MM.1S (cell line): Measurements from ENCODE around the gene PIK3CG.
"Not testable (repeated sequence)": the region's sequence is repeated elsewhere in the genome, so short reads cannot be mapped to it uniquely, and the experiment has no call there.

Experiments
- DNase-seq: peaks from one replicate; pipeline ENCODE4 v3.0.0-alpha.2; 2015
- H2AFZ ChIP-seq: fragments of 300-600 bp; sonication (generic); 2 replicates; pipeline ENCODE4 v1.6.0; 2016; ENCODE audit warnings: antibody characterized with exemption, low read length
- H3F3A ChIP-seq: fragments of 300-600 bp; sonication (generic); 2 replicates; pipeline ENCODE4 v1.6.1; 2016; ENCODE audit warnings: mild to moderate bottlenecking, antibody characterized with exemption, low read length, moderate library complexity, mixed read lengths; ENCODE audit not compliant: insufficient read depth
- H3K27ac ChIP-seq: fragments of 300-600 bp; sonication (generic); 2 replicates; pipeline ENCODE4 v1.5.1; 2016; ENCODE audit warnings: mild to moderate bottlenecking, low read length
- H3K27me3 ChIP-seq: fragments of 300-600 bp; sonication (generic); replicated peaks from 2 replicates; pipeline ENCODE4 v1.6.0; 2016; ENCODE audit warnings: low read length; ENCODE audit not compliant: insufficient read depth
- H3K36me3 ChIP-seq: fragments of 300-600 bp; sonication (generic); replicated peaks from 2 replicates; pipeline ENCODE4 v1.6.1; 2016; ENCODE audit warnings: mild to moderate bottlenecking, low read length, mixed read lengths; ENCODE audit not compliant: insufficient read depth
- H3K4me1 ChIP-seq: fragments of 300-600 bp; sonication (generic); 2 replicates; pipeline ENCODE4 v1.6.1; 2016; ENCODE audit warnings: low read length, mixed read lengths
- H3K4me2 ChIP-seq: fragments of 300-600 bp; sonication (generic); 2 replicates; pipeline ENCODE4 v1.6.0; 2016; ENCODE audit warnings: low read depth, low read length
- H3K4me3 ChIP-seq: fragments of 300-600 bp; sonication (generic); 2 replicates; pipeline ENCODE4 v1.5.1; 2016; ENCODE audit warnings: low read length, mixed read lengths
- H3K79me2 ChIP-seq: fragments of 300-600 bp; sonication (generic); 2 replicates; pipeline ENCODE4 v1.6.1; 2016; ENCODE audit warnings: mixed run types, low read length, mixed read lengths
- H3K9ac ChIP-seq: fragments of 300-600 bp; sonication (generic); 2 replicates; pipeline ENCODE4 v1.6.1; 2016; ENCODE audit warnings: low read length, mixed read lengths
- H3K9me2 ChIP-seq: fragments of 300-600 bp; sonication (generic); replicated peaks from 2 replicates; pipeline ENCODE4 v1.6.1; 2016; ENCODE audit warnings: mild to moderate bottlenecking, low read length, mixed read lengths; ENCODE audit not compliant: insufficient read depth
- H3K9me3 ChIP-seq: fragments of 300-600 bp; sonication (generic); replicated peaks from 2 replicates; pipeline ENCODE4 v1.6.1; 2016; ENCODE audit warnings: mild to moderate bottlenecking, low read length, mixed read lengths; ENCODE audit not compliant: insufficient read depth
- H4K20me1 ChIP-seq: fragments of 300-600 bp; sonication (generic); 2 replicates; pipeline ENCODE4 v1.6.1; 2016; ENCODE audit warnings: mild to moderate bottlenecking, low read length, moderate library complexity, mixed read lengths; ENCODE audit not compliant: insufficient read depth
- EZH2 ChIP-seq: fragments of 300-600 bp; sonication (generic); optimal IDR thresholded peaks from 2 replicates; pipeline ENCODE3; 2017; ENCODE audit warnings: low read depth, mild to moderate bottlenecking, antibody characterized with exemption, low read length, mixed read lengths
- EZH2phosphoT487 ChIP-seq: fragments of 300-600 bp; sonication (generic); IDR thresholded peaks from 2 replicates; pipeline ENCODE4 v1.6.1; 2018; ENCODE audit warnings: antibody characterized with exemption, low read length
- TF ChIP-seq, protein P1 (sequence below): fragments of 300-600 bp; sonication (generic); IDR thresholded peaks from 2 replicates; pipeline ENCODE4 v1.5.1; 2016; ENCODE audit warnings: antibody characterized with exemption, low read length, mixed read lengths

PIK3CG gene

DNA sequence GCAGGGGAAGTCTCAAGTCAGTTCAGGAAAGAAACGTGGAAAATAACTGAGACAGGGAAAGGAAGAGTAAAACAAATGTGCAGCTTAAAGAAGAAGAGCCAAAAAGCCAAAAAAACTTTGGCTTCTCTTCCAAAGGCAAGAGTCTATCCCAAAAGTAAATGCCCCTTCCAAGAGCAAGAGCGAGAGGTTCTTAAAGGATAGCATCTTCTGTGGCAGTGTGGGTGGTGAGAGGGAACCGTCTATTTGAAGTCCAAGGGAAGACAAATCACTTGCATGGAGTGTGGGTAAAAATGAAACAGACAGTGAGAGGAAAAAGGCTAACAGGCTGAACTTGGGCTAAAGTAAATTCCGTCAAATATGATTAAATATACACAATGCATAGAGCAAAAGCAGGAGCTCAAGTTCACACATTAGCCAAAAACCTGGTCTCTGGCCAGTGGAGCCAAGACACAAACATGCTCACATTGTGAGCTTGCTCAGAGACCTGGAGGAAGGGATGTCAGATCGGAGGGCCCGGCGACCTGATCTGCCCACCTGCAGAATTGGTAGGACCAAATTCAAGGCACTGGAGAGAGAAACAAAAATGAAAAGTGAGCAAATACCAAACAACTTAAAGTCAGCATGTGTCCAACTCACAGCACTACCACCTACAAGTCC is 87.0 kb downstream of the PIK3CG start:
- Histone ChIP-seq H3K4me1 (no peaks in the 10 kb centered on the region), H4K20me1 (no peaks in the 10 kb centered on the region), H3K27me3 (no peaks in the 10 kb centered on the region), H3K79me2 (no peaks in the 10 kb centered on the region), H3K4me3 (no peak overlapping the region), H3K9me3 (no peaks in the 10 kb centered on the region), H3F3A (no peaks in the 10 kb centered on the region), H3K4me2 (no peak overlapping the region), H3K9ac (no peak overlapping the region), H2AFZ (no peak overlapping the region), H3K36me3 (no peaks in the 10 kb centered on the region), H3K9me2 (no peaks in the 10 kb centered on the region), H3K27ac (no peak overlapping the region)
- no peak for DNase-seq
- TF ChIP-seq, protein P1, sequence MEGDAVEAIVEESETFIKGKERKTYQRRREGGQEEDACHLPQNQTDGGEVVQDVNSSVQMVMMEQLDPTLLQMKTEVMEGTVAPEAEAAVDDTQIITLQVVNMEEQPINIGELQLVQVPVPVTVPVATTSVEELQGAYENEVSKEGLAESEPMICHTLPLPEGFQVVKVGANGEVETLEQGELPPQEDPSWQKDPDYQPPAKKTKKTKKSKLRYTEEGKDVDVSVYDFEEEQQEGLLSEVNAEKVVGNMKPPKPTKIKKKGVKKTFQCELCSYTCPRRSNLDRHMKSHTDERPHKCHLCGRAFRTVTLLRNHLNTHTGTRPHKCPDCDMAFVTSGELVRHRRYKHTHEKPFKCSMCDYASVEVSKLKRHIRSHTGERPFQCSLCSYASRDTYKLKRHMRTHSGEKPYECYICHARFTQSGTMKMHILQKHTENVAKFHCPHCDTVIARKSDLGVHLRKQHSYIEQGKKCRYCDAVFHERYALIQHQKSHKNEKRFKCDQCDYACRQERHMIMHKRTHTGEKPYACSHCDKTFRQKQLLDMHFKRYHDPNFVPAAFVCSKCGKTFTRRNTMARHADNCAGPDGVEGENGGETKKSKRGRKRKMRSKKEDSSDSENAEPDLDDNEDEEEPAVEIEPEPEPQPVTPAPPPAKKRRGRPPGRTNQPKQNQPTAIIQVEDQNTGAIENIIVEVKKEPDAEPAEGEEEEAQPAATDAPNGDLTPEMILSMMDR: no peak
- TF ChIP-seq EZH2: no peak

- Histone ChIP-seq H3K9ac (no peak overlapping the region), H3K27me3 (no peaks in the 10 kb centered on the region), H3K4me3 (no peak overlapping the region), H3K4me2 (no peak overlapping the region), H3F3A (no peaks in the 10 kb centered on the region), H2AFZ (no peak overlapping the region), H3K9me3 (no peaks in the 10 kb centered on the region), H3K36me3 (no peaks in the 10 kb centered on the region), H3K79me2 (no peaks in the 10 kb centered on the region), H3K9me2 (no peaks in the 10 kb centered on the region), H3K27ac (no peak overlapping the region), H4K20me1 (no peaks in the 10 kb centered on the region), H3K4me1 (no peaks in the 10 kb centered on the region)
- TF ChIP-seq EZH2 (no peak), EZH2phosphoT487 (no peak)
- TF ChIP-seq, protein P1: no peak
- DNase-seq: no peak
These were observed 87.7 kb downstream of the PIK3CG start for GRCh38 chr7:106952658-106953231.

- H3K36me3 ChIP-seq: no peaks in the 10 kb centered on the region
- H3F3A ChIP-seq: no peaks in the 10 kb centered on the region
- H3K9me3 ChIP-seq: no peaks in the 10 kb centered on the region
- H3K27me3 ChIP-seq: no peaks in the 10 kb centered on the region
- no peak overlapping the region for H3K4me2 ChIP-seq
- DNase-seq: no peak
- TF ChIP-seq EZH2 (no peak), EZH2phosphoT487 (no peak)
- TF ChIP-seq, protein P1: no peak
- no peaks in the 10 kb centered on the region for H3K79me2 ChIP-seq
- H4K20me1 ChIP-seq: no peaks in the 10 kb centered on the region
- H2AFZ ChIP-seq: no peak overlapping the region
- no peaks in the 10 kb centered on the region for H3K4me1 ChIP-seq
- no peak overlapping the region for H3K27ac ChIP-seq
- H3K4me3 ChIP-seq: no peak overlapping the region
- H3K9me2 ChIP-seq: no peaks in the 10 kb centered on the region
- no peak overlapping the region for H3K9ac ChIP-seq
These were observed 89.8 kb downstream of the PIK3CG start for GRCh38 chr7:106954840-106955239.

- not testable (repeated sequence) for H3K27ac ChIP-seq, H2AFZ ChIP-seq, H3K27me3 ChIP-seq, H3K4me3 ChIP-seq, H4K20me1 ChIP-seq, H3K79me2 ChIP-seq, H3K4me1 ChIP-seq, H3K9ac ChIP-seq, H3K9me2 ChIP-seq, DNase-seq, H3K4me2 ChIP-seq, H3K9me3 ChIP-seq, H3K36me3 ChIP-seq, H3F3A ChIP-seq
These were observed 90.8 kb downstream of the PIK3CG start for GRCh38 chr7:106955857-106956256.
